CD8-positive, alpha-beta memory T cell (primary cell): ENCODE measurements around the gene IFFO2. TPM values are rescaled to one million over a fixed set of nuclear protein-coding genes. Genes with fewer than 3 reads are reported as not detected.

Experiments used
- CTCF ChIA-PET: fragments of 350-600 bp; sonication (Branson Sonifier 250); formaldehyde crosslinking; loops from one replicate; lab custom pipeline; 2021; ENCODE audit warnings: antibody characterized with exemption; lab: Charles Lee
- POLR2A ChIA-PET: fragments of 350-600 bp; sonication (Branson Sonifier 250); formaldehyde crosslinking; loops from one replicate; lab custom pipeline; 2021; ENCODE audit warnings: antibody characterized with exemption; lab: Charles Lee
- DNase-seq, 5 donors: peaks; one replicate each; pipeline versions ENCODE4 v3.0.0 to v3.0.0-alpha.2; 2020 to 2022; ENCODE audit warnings: mixed read lengths in 1 of 5
- H3K27ac ChIP-seq: one replicate; pipeline ENCODE4 v1.7.0; 2013; ENCODE audit warnings: low read depth, mild to moderate bottlenecking, low read length, moderate library complexity
- H3K27me3 ChIP-seq: 2 replicates; pipeline ENCODE4 v1.7.0; 2013; ENCODE audit warnings: low read length, mild to moderate bottlenecking; ENCODE audit not compliant: insufficient read depth, poor library complexity, severe bottlenecking
- H3K36me3 ChIP-seq: 2 replicates; pipeline ENCODE4 v1.7.0; 2013; ENCODE audit warnings: mild to moderate bottlenecking, low read length, moderate library complexity; ENCODE audit not compliant: insufficient read depth
- H3K4me1 ChIP-seq: 2 replicates; pipeline ENCODE4 v1.7.0; 2013; ENCODE audit warnings: mild to moderate bottlenecking, low read length, moderate library complexity; ENCODE audit not compliant: insufficient read depth
- H3K4me3 ChIP-seq: 2 replicates; pipeline ENCODE4 v1.7.0; 2013; ENCODE audit warnings: mild to moderate bottlenecking, low read length
- H3K9me3 ChIP-seq: 2 replicates; pipeline ENCODE4 v1.7.0; 2013; ENCODE audit warnings: mild to moderate bottlenecking, low read length
- H3K27ac Mint-ChIP-seq, 8 donors: one replicate each; pipeline ENCODE4 v1.8.0; 2020 to 2021; ENCODE audit warnings: mixed read lengths in 8 of 8, mild to moderate bottlenecking in 6 of 8, inconsistent platforms in 3 of 8, moderate library complexity in 3 of 8
- H3K27me3 Mint-ChIP-seq, 2 donors: one replicate each; pipeline ENCODE4 v1.8.0; 2020 to 2021; ENCODE audit warnings: mixed read lengths in 2 of 2, mild to moderate bottlenecking in 1 of 2, moderate library complexity in 1 of 2
- H3K36me3 Mint-ChIP-seq, 3 donors: one replicate each; pipeline ENCODE4 v1.8.0; 2020 to 2021; ENCODE audit warnings: mixed read lengths in 3 of 3, inconsistent platforms in 1 of 3, mild to moderate bottlenecking in 1 of 3
- H3K4me1 Mint-ChIP-seq, 3 donors: one replicate each; pipeline ENCODE4 v1.8.0; 2020 to 2021; ENCODE audit warnings: mixed read lengths in 3 of 3, inconsistent platforms in 1 of 3, mild to moderate bottlenecking in 1 of 3
- H3K4me3 Mint-ChIP-seq, 7 donors: one replicate each; pipeline ENCODE4 v1.8.0; 2020 to 2021; ENCODE audit warnings: mixed read lengths in 7 of 7, mild to moderate bottlenecking in 6 of 7, moderate library complexity in 4 of 7, inconsistent platforms in 2 of 7
- H3K9me3 Mint-ChIP-seq, 5 donors: one replicate each; pipeline ENCODE4 v1.8.0; 2020 to 2022; ENCODE audit warnings: mixed read lengths in 5 of 5, mild to moderate bottlenecking in 3 of 5, moderate library complexity in 2 of 5, inconsistent platforms in 1 of 5
- polyA plus RNA-seq: library from polyadenylated mRNA; unstranded; fragments of 300-500 nt; fragmentation: Illumina TruSeq; gene quantifications from one replicate; pipeline ENCODE4 v1.2.3, GENCODE V29; 2021
- total RNA-seq, 2 experiments: library from RNA; stranded (reverse); gene quantifications; one replicate each; pipeline ENCODE4 v1.2.3, GENCODE V29; 2021

The IFFO2 gene
- total and polyA plus RNA-seq, 3 experiments from 2014 or later = 3.2 to 37.7 (median 33.1) TPM

DNA sequence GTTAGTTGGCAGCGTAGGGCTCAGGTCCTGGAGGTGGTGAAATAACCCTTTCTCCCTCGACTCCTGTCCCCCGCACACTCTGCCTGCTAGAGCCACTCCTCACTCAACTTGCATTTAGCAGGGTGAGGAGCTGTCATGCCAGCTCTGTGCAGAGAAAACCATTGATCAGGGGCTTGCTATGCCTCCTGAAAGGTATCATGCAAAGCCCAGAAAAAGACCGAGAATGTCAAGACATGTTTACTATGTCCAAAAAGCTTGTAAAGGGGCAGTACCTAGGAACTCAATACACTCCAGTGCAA lies 72.1 kb downstream of the IFFO2 start:
- no peak overlapping the region for H3K27ac ChIP-seq
- POLR2A ChIA-PET = no interaction called here
- Mint-ChIP-seq H3K9me3 (no peaks in the 10 kb centered on the region), H3K27me3 (no peaks in the 10 kb centered on the region), H3K27ac (no peak overlapping the region), H3K4me3 (no peak overlapping the region), H3K36me3 (no peaks in the 10 kb centered on the region), H3K4me1 (no peaks in the 10 kb centered on the region)
- no peak for DNase-seq
- H3K4me3 ChIP-seq = no peak overlapping the region
- H3K36me3 ChIP-seq = no peaks in the 10 kb centered on the region
- H3K9me3 ChIP-seq = no peaks in the 10 kb centered on the region
- CTCF ChIA-PET = interaction anchor here (0.7 to 3.4 kb wide), 23 partner anchors 8 to 250 kb away, joined by 3 to 25 read pairs (median 4); partner anchors contain the start of genes ALDH4A1 and IFFO2
- no peaks in the 10 kb centered on the region for H3K27me3 ChIP-seq
- no peaks in the 10 kb centered on the region for H3K4me1 ChIP-seq

DNA sequence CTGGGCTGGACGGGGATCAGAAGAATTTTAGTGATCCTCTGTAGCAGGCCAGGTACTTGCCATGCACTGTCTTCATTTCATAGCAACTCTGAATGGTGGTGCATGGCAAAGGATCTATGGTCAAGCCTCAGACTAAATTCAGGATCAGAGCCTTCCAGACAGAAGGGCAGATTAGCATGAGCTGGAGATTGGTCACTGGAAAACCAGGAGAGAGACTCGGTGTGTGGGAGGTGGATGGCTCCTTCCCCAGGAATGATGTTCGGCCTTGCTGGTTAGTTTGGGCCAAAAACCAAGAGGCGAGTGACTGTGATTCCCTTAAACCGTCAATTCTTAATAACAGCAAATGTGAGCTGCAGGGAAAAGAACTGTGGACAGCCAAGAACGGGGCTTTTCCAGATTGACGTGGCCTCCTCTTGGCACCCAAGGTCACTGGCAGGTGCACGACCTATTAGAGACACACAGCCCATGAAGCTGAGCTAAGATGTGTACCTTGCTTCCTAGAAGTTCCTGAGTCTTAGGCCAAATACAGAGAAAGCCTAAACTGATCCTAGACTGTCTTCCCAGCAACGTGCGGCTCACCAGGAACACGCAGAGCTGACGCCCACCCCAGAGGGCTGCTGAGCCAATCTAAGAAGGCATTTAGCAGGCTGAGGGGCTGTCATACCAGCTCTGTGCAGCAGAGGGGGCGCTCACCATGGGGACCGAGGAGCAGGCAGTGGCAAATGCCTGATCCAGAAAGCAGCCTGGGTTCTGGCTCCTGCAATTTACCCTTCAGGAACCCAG lies 72.6 kb downstream of the IFFO2 start:
- CTCF ChIA-PET = interaction anchor here (0.6 to 3.4 kb wide), 22 partner anchors 9 to 751 kb away, joined by 3 to 25 read pairs (median 4); partner anchors contain the start of gene IFFO2
- no peaks in the 10 kb centered on the region for H3K27me3 Mint-ChIP-seq
- POLR2A ChIA-PET = no interaction called here

DNA sequence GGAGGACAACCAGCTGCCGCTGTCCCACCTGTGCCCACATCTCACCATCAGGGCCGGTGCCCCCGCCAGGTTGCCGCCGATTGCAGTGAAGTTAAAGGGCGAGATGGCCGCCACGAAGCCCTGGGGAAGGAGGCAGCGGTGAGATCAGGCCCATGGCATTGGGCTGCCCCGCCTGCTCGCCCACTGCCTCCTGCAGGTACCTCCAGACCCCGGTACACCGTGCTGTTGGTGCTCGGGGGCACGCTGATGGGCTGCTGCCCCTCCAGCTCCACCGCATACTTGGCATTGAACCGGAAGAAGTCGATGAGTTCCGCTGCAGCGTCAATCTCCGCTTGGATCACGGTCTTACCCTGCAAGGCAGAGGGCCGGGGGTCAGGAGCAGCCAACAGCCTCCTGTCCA lies 73.4 kb downstream of the IFFO2 start:
- H3K4me1 Mint-ChIP-seq = no peaks in the 10 kb centered on the region
- H3K27ac Mint-ChIP-seq = no peak overlapping the region
- no peaks in the 10 kb centered on the region for H3K27me3 Mint-ChIP-seq
- Histone ChIP-seq H3K27ac (no peak overlapping the region), H3K27me3 (no peaks in the 10 kb centered on the region), H3K9me3 (no peaks in the 10 kb centered on the region), H3K36me3 (no peaks in the 10 kb centered on the region), H3K4me3 (no peak overlapping the region), H3K4me1 (no peaks in the 10 kb centered on the region)
- H3K36me3 Mint-ChIP-seq = no peaks in the 10 kb centered on the region
- no peaks in the 10 kb centered on the region for H3K9me3 Mint-ChIP-seq
- ChIA-PET CTCF (interaction anchor here (1.3 to 3.4 kb wide), 8 partner anchors 9 to 230 kb away, joined by 3 to 25 read pairs (median 6); no protein-coding TSS in a partner anchor), POLR2A (no interaction called here)
- DNase-seq = no peak
- no peak overlapping the region for H3K4me3 Mint-ChIP-seq

More for the DNA sequence above, 72.6 kb downstream of the IFFO2 start:
- Mint-ChIP-seq H3K4me1 (no peaks in the 10 kb centered on the region), H3K4me3 (no peak overlapping the region), H3K27ac (no peak overlapping the region), H3K36me3 (no peaks in the 10 kb centered on the region), H3K9me3 (no peaks in the 10 kb centered on the region)
- peak; percentile 50 to 79 (median 60) for DNase-seq
- H3K36me3 ChIP-seq = no peaks in the 10 kb centered on the region
- H3K9me3 ChIP-seq = no peaks in the 10 kb centered on the region
- H3K4me1 ChIP-seq = no peaks in the 10 kb centered on the region
- H3K27me3 ChIP-seq = no peaks in the 10 kb centered on the region
- H3K4me3 ChIP-seq = no peak overlapping the region
- H3K27ac ChIP-seq = no peak overlapping the region

DNA sequence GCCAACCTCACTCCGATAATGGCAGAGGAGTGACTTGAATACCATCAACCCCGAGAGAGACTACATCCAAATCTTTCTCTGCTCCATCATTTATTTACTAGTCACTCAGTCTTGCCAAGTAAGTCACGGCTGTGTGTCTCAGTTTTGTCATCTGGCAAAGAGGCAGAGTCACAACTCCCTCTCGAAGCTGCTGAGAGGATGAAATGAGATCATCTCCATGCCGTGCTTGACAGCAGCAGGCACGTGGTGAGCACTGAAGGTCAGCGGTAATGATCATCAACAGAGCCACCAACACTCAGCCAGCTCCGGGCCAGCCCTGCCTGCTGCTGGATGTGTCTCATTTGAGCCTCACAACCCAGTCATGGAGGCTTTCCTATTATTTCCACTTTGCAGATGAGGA lies 74.0 kb downstream of the IFFO2 start:
- H3K4me1 Mint-ChIP-seq = no peaks in the 10 kb centered on the region
- Histone ChIP-seq H3K4me3 (no peak overlapping the region), H3K9me3 (no peaks in the 10 kb centered on the region), H3K4me1 (no peaks in the 10 kb centered on the region), H3K27ac (no peak overlapping the region), H3K27me3 (no peaks in the 10 kb centered on the region), H3K36me3 (no peaks in the 10 kb centered on the region)
- no peak for DNase-seq
- H3K36me3 Mint-ChIP-seq = no peaks in the 10 kb centered on the region
- H3K27ac Mint-ChIP-seq = no peak overlapping the region
- ChIA-PET POLR2A (no interaction called here), CTCF (interaction anchor here (1.3 to 2.7 kb wide), 3 partner anchors 8 to 93 kb away, joined by 3 to 17 read pairs (median 5); no protein-coding TSS in a partner anchor)
- H3K27me3 Mint-ChIP-seq = no peaks in the 10 kb centered on the region
- no peaks in the 10 kb centered on the region for H3K9me3 Mint-ChIP-seq
- H3K4me3 Mint-ChIP-seq = no peak overlapping the region

DNA sequence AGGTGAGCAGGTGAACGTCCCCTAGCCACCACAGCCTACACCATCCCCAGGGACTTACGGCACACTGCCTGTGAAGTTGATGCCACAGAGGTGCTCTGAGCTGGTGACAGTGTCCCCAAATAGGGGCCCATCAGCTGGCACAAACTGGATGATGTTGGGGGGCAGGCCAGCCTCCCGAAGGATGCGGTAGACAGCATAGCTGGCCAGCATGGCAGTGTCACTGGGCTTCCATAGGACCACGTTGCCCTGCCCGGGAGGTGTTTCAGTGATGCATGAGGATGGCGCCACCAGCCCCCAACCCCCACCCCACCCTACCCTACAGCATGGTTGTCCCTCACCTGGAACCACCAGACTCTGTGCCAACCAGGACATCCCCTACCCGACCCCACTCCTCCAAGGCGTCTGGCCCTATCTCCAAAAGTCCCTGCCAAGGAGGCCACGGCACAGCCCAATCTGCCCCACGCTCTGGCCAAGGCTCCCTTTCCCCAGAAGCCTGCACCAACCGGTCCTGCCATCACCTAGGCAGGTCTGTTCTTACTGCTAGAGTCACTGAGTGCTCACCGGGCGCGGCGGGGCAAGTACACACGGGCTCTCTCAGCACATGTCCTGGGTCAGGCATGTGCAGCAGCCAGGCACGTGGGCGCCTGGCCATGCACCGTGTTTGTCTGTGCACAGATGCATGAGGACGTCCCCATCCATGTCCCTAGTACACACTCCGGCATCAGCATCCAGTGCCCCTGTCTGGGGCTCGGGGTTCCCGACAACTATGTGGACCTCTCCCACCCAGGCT lies 74.6 kb downstream of the IFFO2 start:
- H3K36me3 ChIP-seq = no peaks in the 10 kb centered on the region
- no peaks in the 10 kb centered on the region for H3K9me3 ChIP-seq
- H3K4me1 Mint-ChIP-seq = no peaks in the 10 kb centered on the region
- CTCF ChIA-PET = interaction anchor here (0.9 to 2.7 kb wide), 3 partner anchors 8 to 94 kb away, joined by 3 to 17 read pairs (median 3); no protein-coding TSS in a partner anchor
- DNase-seq = no peak
- no peak overlapping the region for H3K27ac ChIP-seq
- H3K4me3 ChIP-seq = no peak overlapping the region
- H3K27ac Mint-ChIP-seq = peak overlapping the region in 1 of 8 donors; percentile 27
- H3K4me3 Mint-ChIP-seq = no peak overlapping the region
- H3K27me3 ChIP-seq = no peaks in the 10 kb centered on the region
- H3K9me3 Mint-ChIP-seq = no peaks in the 10 kb centered on the region
- H3K27me3 Mint-ChIP-seq = no peaks in the 10 kb centered on the region
- POLR2A ChIA-PET = no interaction called here
- H3K4me1 ChIP-seq = no peaks in the 10 kb centered on the region
- H3K36me3 Mint-ChIP-seq = no peaks in the 10 kb centered on the region

DNA sequence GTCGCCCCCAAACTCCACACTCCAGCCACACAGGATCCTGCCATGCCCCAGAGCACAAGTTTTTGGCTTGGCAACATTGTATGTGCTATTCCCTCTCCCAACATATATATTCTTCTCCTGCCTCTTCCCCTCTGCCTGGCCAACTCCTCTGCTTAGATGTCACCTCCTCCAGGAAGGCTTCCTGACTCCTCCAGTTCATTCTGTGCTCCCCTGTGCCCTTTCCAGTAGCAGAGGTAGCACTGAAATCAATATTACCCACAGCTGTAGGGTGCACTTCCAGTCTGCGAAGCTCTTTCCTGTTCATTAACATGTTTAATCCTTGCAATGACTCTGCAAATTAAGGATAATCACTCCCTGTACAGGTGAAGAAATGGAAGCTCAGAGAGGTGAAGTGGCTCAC lies 75.3 kb downstream of the IFFO2 start:
- Histone ChIP-seq H3K9me3 (no peaks in the 10 kb centered on the region), H3K27me3 (no peaks in the 10 kb centered on the region), H3K36me3 (no peaks in the 10 kb centered on the region), H3K4me1 (no peaks in the 10 kb centered on the region), H3K4me3 (no peak overlapping the region), H3K27ac (no peak overlapping the region)
- no peak overlapping the region for H3K27ac Mint-ChIP-seq
- H3K9me3 Mint-ChIP-seq = no peaks in the 10 kb centered on the region
- H3K36me3 Mint-ChIP-seq = no peaks in the 10 kb centered on the region
- H3K27me3 Mint-ChIP-seq = no peaks in the 10 kb centered on the region
- H3K4me1 Mint-ChIP-seq = no peaks in the 10 kb centered on the region
- DNase-seq = no peak
- POLR2A ChIA-PET = no interaction called here
- CTCF ChIA-PET = interaction anchor here (0.9 to 1.5 kb wide), 2 partner anchors 26 to 92 kb away, joined by 3 read pairs; no protein-coding TSS in a partner anchor
- H3K4me3 Mint-ChIP-seq = no peak overlapping the region

DNA sequence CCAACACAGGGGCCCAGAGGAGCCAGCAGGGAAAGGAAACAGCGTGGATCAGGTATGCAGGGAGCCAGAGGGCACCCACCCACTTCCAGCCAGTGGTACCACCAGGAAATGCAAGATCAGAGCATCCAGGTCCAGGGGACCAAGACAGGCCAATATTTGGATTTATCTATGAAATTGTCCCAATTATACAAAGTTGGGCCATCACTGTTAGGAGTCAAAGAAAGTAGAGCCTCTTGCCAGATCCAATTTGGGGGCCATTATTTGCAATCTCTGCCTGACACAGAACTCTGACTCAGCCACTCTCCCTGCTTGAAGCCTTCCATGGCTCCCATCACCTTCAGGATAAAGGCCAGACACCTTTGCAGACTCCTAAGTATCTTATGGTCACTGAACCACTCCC lies 75.9 kb downstream of the IFFO2 start:
- Histone ChIP-seq H3K4me1 (no peaks in the 10 kb centered on the region), H3K9me3 (no peaks in the 10 kb centered on the region), H3K36me3 (no peaks in the 10 kb centered on the region), H3K27me3 (no peaks in the 10 kb centered on the region), H3K4me3 (no peak overlapping the region), H3K27ac (no peak overlapping the region)
- POLR2A ChIA-PET = no interaction called here
- Mint-ChIP-seq H3K4me3 (no peak overlapping the region), H3K27me3 (no peaks in the 10 kb centered on the region), H3K36me3 (no peaks in the 10 kb centered on the region), H3K27ac (peak overlapping the region in 2 of 8 donors; percentile 11 to 58), H3K9me3 (no peaks in the 10 kb centered on the region), H3K4me1 (no peaks in the 10 kb centered on the region)
- no peak for DNase-seq
- CTCF ChIA-PET = interaction anchor here (1.5 kb wide), 1 partner anchor 92 kb away, joined by 3 read pairs; no protein-coding TSS in a partner anchor

DNA sequence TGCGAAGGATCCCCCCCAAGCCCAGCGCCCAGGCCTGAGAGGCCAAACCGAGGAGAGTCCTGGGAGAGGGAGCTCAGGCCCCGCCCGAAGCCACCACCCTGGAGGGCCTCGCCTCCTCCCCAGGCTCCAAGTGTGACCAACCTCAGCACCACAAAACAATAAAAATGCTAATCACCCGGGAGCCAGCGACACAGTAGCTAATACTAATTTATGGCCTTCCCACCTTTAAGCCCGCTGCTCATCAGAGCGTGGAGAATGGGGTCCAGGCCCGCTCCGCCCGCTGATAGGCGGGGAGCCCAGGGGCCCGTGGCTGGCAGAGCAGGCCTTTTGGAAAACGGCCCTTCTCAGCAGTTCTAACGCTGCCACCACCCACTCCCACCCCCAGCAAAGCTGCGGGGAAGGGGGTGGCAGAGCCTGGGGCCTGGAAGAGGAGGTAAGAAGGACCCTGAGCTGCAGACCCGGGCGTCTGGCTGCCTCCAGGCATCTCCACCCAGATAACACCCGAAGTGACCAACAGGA lies 76.6 kb downstream of the IFFO2 start:
- Mint-ChIP-seq H3K27me3 (no peaks in the 10 kb centered on the region), H3K36me3 (no peaks in the 10 kb centered on the region), H3K27ac (no peak overlapping the region), H3K9me3 (no peaks in the 10 kb centered on the region), H3K4me1 (no peaks in the 10 kb centered on the region), H3K4me3 (no peak overlapping the region)
- no peak overlapping the region for H3K27ac ChIP-seq
- no peak overlapping the region for H3K4me3 ChIP-seq
- H3K27me3 ChIP-seq = no peaks in the 10 kb centered on the region
- ChIA-PET CTCF (interaction anchor here (1.5 kb wide), 1 partner anchor 93 kb away, joined by 3 read pairs; no protein-coding TSS in a partner anchor), POLR2A (no interaction called here)
- DNase-seq = no peak
- H3K4me1 ChIP-seq = no peaks in the 10 kb centered on the region
- H3K36me3 ChIP-seq = no peaks in the 10 kb centered on the region
- no peaks in the 10 kb centered on the region for H3K9me3 ChIP-seq
